Liver (tissue), 9 donors: ENCODE data around the gene PDLIM4. TPM values are rescaled to one million over a fixed set of nuclear protein-coding genes. Genes with fewer than 3 reads are reported as not detected.

Experiments used
- DNase-seq: peaks from one replicate; pipeline ENCODE4 v3.0.0-alpha.2; 2017; ENCODE audit warnings: low spot score
- H3K27ac ChIP-seq, 2 donors: one replicate each; pipeline ENCODE4 v1.7.0; 2013; ENCODE audit warnings: inconsistent platforms in 2 of 2, low read length in 2 of 2, control low read depth in 1 of 2, low read depth in 1 of 2, mild to moderate bottlenecking in 1 of 2
- H3K27me3 ChIP-seq, 4 donors: one replicate each; pipeline versions ENCODE4 v1.6.1 to v1.7.0; 2013; ENCODE audit warnings: low read length in 3 of 4, inconsistent platforms in 1 of 4, mild to moderate bottlenecking in 1 of 4, moderate library complexity in 1 of 4; ENCODE audit not compliant: control insufficient read depth in 4 of 4, insufficient read depth in 4 of 4
- H3K36me3 ChIP-seq, 4 donors: one replicate each; pipeline versions ENCODE4 v1.6.1 to v1.7.0; 2013; ENCODE audit warnings: low read length in 3 of 4, mild to moderate bottlenecking in 3 of 4, low read depth in 1 of 4, moderate library complexity in 1 of 4; ENCODE audit not compliant: control insufficient read depth in 4 of 4, insufficient read depth in 3 of 4
- H3K4me1 ChIP-seq, 4 donors: one replicate each; pipeline versions ENCODE4 v1.6.1 to v1.7.0; 2013; ENCODE audit warnings: low read length in 3 of 4, mild to moderate bottlenecking in 3 of 4, moderate library complexity in 1 of 4; ENCODE audit not compliant: control insufficient read depth in 4 of 4, insufficient read depth in 4 of 4
- H3K4me3 ChIP-seq, 3 donors: one replicate each; pipeline versions ENCODE4 v1.6.1 to v1.7.0; 2013; ENCODE audit warnings: low read length in 3 of 3, control low read depth in 1 of 3, low read depth in 1 of 3, mild to moderate bottlenecking in 1 of 3
- H3K9ac ChIP-seq, 2 donors: one replicate each; pipeline ENCODE4 v1.7.0; 2013; ENCODE audit warnings: low read length in 2 of 2, mild to moderate bottlenecking in 2 of 2, moderate library complexity in 2 of 2, control low read depth in 1 of 2, low read depth in 1 of 2
- H3K9me3 ChIP-seq, 4 donors: one replicate each; pipeline versions ENCODE4 v1.6.1 to v1.7.0; 2013; ENCODE audit warnings: low read length in 3 of 4; ENCODE audit not compliant: control insufficient read depth in 4 of 4
- ATF3 ChIP-seq: IDR thresholded peaks from 2 replicates; pipeline ENCODE4 v1.6.1; 2016; ENCODE audit warnings: antibody characterized with exemption
- CTCF ChIP-seq: fragments of 150-350 bp; IDR thresholded peaks from 2 replicates; pipeline ENCODE4 v1.5.1; 2017; ENCODE audit warnings: improper control_type of control experiment, low read depth, low read length; ENCODE audit not compliant: missing input control
- EGR1 ChIP-seq, 2 donors: IDR thresholded peaks; 2 replicates each; pipeline ENCODE4 v1.6.1; 2016 to 2018; ENCODE audit warnings: antibody characterized with exemption in 2 of 2, low read depth in 2 of 2
- FOXA1 ChIP-seq: IDR thresholded peaks from 2 replicates; pipeline ENCODE4 v1.6.1; 2016; ENCODE audit warnings: antibody characterized with exemption
- FOXA2 ChIP-seq: IDR thresholded peaks from 2 replicates; pipeline ENCODE4 v1.6.1; 2016; ENCODE audit warnings: antibody characterized with exemption
- GABPA ChIP-seq, 2 donors: IDR thresholded peaks in 1 of 2; conservative IDR thresholded peaks in 1 of 2; 2 replicates each; pipeline ENCODE4 v1.6.1; 2016; ENCODE audit warnings: antibody characterized with exemption in 2 of 2, mild to moderate bottlenecking in 1 of 2, moderate library complexity in 1 of 2
- HNF4A ChIP-seq, 2 donors: conservative IDR thresholded peaks; 2 replicates each; pipeline ENCODE4 v1.6.1; 2016; ENCODE audit warnings: antibody characterized with exemption in 2 of 2, mild to moderate bottlenecking in 2 of 2
- HNF4G ChIP-seq: IDR thresholded peaks from 2 replicates; pipeline ENCODE4 v1.6.1; 2016; ENCODE audit warnings: antibody characterized with exemption
- JUND ChIP-seq, 2 donors: IDR thresholded peaks; 2 replicates each; pipeline ENCODE4 v1.6.1; 2016; ENCODE audit warnings: antibody characterized with exemption in 2 of 2
- MAX ChIP-seq: IDR thresholded peaks from 2 replicates; pipeline ENCODE4 v1.6.1; 2016; ENCODE audit warnings: antibody characterized with exemption
- NR2F2 ChIP-seq: IDR thresholded peaks from 2 replicates; pipeline ENCODE4 v1.6.1; 2016; ENCODE audit warnings: antibody characterized with exemption
- RAD21 ChIP-seq, 2 donors: IDR thresholded peaks; 2 replicates each; pipeline ENCODE4 v1.6.1; 2016; ENCODE audit warnings: antibody characterized with exemption in 2 of 2, mild to moderate bottlenecking in 2 of 2
- REST ChIP-seq: IDR thresholded peaks from 2 replicates; pipeline ENCODE4 v1.6.1; 2016; ENCODE audit warnings: antibody characterized with exemption, mild to moderate bottlenecking
- RXRA ChIP-seq, 2 donors: IDR thresholded peaks; 2 replicates each; pipeline ENCODE4 v1.6.1; 2017 to 2018; ENCODE audit warnings: antibody characterized with exemption in 2 of 2, mild to moderate bottlenecking in 1 of 2
- SP1 ChIP-seq: IDR thresholded peaks from 2 replicates; pipeline ENCODE4 v1.6.1; 2018; ENCODE audit warnings: antibody characterized with exemption, mild to moderate bottlenecking
- TAF1 ChIP-seq: conservative IDR thresholded peaks from 2 replicates; pipeline ENCODE4 v1.6.1; 2016; ENCODE audit warnings: antibody characterized with exemption, mild to moderate bottlenecking
- YY1 ChIP-seq: IDR thresholded peaks from 2 replicates; pipeline ENCODE4 v1.6.1; 2016; ENCODE audit warnings: antibody characterized with exemption, mild to moderate bottlenecking
- ZBTB33 ChIP-seq: IDR thresholded peaks from 2 replicates; pipeline ENCODE4 v1.6.1; 2016; ENCODE audit warnings: antibody characterized with exemption
- WGBS: extraction: QIAGEN DNeasy Blood & Tissue Kit; methylation state at CpG from one replicate; pipeline ENCODE4 v1.1.7; 2013; 5-methylcytosine and 5-hydroxymethylcytosine counted together
- polyA plus RNA-seq, 2 donors: library from polyadenylated mRNA; stranded (reverse) in 1 of 2; unstranded in 1 of 2; fragments of 200-250 nt in 1 of 2; fragments of >200 nt in 1 of 2; fragmentation: Nextera tagmentation in 1 of 2; extraction: Ambion mirVana in 1 of 2; gene quantifications; one replicate each; pipeline versions ENCODE4 v1.2.1 to v1.2.3, GENCODE V29; 2013 to 2015
- total RNA-seq, 2 donors: library from RNA; depleted of rRNA; stranded (reverse); fragments of >200 nt; gene quantifications; one replicate each; pipeline ENCODE4 v1.2.3, GENCODE V29; 2014
- donor health status: healthy.
- donor health status: healthy.
- donor health status: healthy.
- donor health status: healthy.
- donor health status: healthy.

The PDLIM4 gene
- total and polyA plus RNA-seq, 4 donors, result 0.25 to 0.93 (median 0.65) TPM

GRCh38 chr5:132315529-132316067 is 58.1 kb downstream of the PDLIM4 start:
- peaks cover 0 to 7% (median 3%) of the 10 kb centered on the region in 4 donors for H3K36me3 ChIP-seq
- no peak overlapping the region for H3K9ac ChIP-seq
- no peak for TF ChIP-seq TAF1
- no peak for TF ChIP-seq REST
- no peak for TF ChIP-seq YY1
- TF ChIP-seq CTCF, result no peak
- TF ChIP-seq RXRA (IDR thresholded peaks at IDR 0.05), result no peak
- TF ChIP-seq HNF4A (conservative IDR thresholded peaks at IDR 0.05), result no peak
- TF ChIP-seq EGR1 (IDR thresholded peaks at IDR 0.05; ENCODE audit: low read depth in 2 of 2), result no peak
- no peak for TF ChIP-seq FOXA1
- no peak for TF ChIP-seq NR2F2
- no peak for TF ChIP-seq MAX
- no peak for TF ChIP-seq HNF4G
- no peak for TF ChIP-seq JUND (IDR thresholded peaks at IDR 0.05)
- TF ChIP-seq FOXA2, result no peak
- no peak for TF ChIP-seq RAD21 (IDR thresholded peaks at IDR 0.05)
- no peak for TF ChIP-seq GABPA (IDR thresholded peaks at IDR 0.05 in 1 of 2, conservative IDR thresholded peaks at IDR 0.05 in 1 of 2)
- no peak for TF ChIP-seq SP1
- no peak for TF ChIP-seq ATF3
- TF ChIP-seq ZBTB33, result no peak
- H3K27ac ChIP-seq, result no peak overlapping the region
- H3K27me3 ChIP-seq, result no peaks in the 10 kb centered on the region
- 86% methylated on average over 5 of the region's 5 CpGs for WGBS
- H3K4me1 ChIP-seq, result peaks cover 0 to 9% (median 4%) of the 10 kb centered on the region in 4 donors
- no peak overlapping the region for H3K4me3 ChIP-seq
- peak; percentile 82 for DNase-seq
- H3K9me3 ChIP-seq, result no peaks in the 10 kb centered on the region
